ENCODE measurements around the gene ZHX3. TPM values are rescaled to one million over a fixed set of nuclear protein-coding genes. Genes with fewer than 3 reads are reported as not detected.
A peak's percentile ranks its signal among the peaks of the same experiment; 100 is the strongest.

Gene ZHX3
- total and polyA plus RNA-seq, 9 of the 15 experiments (the other 6 are each of a cell fraction or from before 2014, with no cell fraction given), result 0.80 to 14.6 (median 4.9) TPM

DNA sequence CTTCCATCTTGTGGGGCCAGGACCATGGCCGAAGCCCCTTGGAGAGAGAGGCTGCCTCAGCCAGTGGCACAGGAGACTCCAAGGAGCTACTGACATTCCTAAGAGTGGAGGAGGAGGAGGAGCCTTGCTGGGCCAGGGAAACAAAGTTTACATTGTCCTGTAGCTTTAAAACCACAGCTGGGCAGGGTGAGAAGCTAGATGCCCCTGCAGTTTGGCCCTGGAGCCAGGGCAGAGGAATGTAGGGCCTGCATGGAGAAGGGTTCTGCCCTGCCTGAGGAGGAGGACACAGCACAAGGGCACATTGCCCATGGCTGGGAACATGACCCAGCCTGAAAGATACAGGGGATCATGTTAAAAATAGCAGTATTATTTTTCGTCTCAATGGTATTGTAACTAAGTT, 142.7 kb downstream of the ZHX3 start:
- no peak for DNase-seq (ENCODE audit: extremely low read depth in 1 of 4, low spot score in 3 of 4)
- ATAC-seq, result no peak
- H3K9me3 ChIP-seq (replicated peaks; ENCODE audit: control insufficient read depth, insufficient read depth, low read depth, low read length), result no peaks in the 10 kb centered on the region
- POLR2A ChIA-PET, result no interaction called here
- no peak for TF ChIP-seq CCAR2 (IDR thresholded peaks at IDR 0.05; ENCODE audit: low read depth, low read length)
- no peak for TF ChIP-seq FOXK2 (conservative IDR thresholded peaks at IDR 0.05 in 1 of 2, IDR thresholded peaks at IDR 0.05 in 1 of 2; ENCODE audit: low read depth in 2 of 2)
- no peak for TF ChIP-seq SAP30 (IDR thresholded peaks at IDR 0.05; ENCODE audit: borderline replicate concordance, insufficient read depth, low read depth, low read length, poor library complexity, severe bottlenecking)
- no peak for TF ChIP-seq RBM22 (IDR thresholded peaks at IDR 0.05; ENCODE audit: low read depth, low read length, poor library complexity, severe bottlenecking)
- TF ChIP-seq ZC3H4 (CRISPR knock-in tag; IDR thresholded peaks at IDR 0.05; ENCODE audit: borderline replicate concordance), result no peak
- no peak for TF ChIP-seq NFYB (IDR thresholded peaks at IDR 0.05; ENCODE audit: extremely low read depth, insufficient read length)
- TF ChIP-seq SREBF1 (IDR thresholded peaks at IDR 0.05; ENCODE audit: borderline replicate concordance, low read depth, low read length), result no peak
- TF ChIP-seq, protein P1, sequence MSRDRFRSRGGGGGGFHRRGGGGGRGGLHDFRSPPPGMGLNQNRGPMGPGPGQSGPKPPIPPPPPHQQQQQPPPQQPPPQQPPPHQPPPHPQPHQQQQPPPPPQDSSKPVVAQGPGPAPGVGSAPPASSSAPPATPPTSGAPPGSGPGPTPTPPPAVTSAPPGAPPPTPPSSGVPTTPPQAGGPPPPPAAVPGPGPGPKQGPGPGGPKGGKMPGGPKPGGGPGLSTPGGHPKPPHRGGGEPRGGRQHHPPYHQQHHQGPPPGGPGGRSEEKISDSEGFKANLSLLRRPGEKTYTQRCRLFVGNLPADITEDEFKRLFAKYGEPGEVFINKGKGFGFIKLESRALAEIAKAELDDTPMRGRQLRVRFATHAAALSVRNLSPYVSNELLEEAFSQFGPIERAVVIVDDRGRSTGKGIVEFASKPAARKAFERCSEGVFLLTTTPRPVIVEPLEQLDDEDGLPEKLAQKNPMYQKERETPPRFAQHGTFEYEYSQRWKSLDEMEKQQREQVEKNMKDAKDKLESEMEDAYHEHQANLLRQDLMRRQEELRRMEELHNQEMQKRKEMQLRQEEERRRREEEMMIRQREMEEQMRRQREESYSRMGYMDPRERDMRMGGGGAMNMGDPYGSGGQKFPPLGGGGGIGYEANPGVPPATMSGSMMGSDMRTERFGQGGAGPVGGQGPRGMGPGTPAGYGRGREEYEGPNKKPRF (IDR thresholded peaks at IDR 0.05; ENCODE audit: low read depth, low read length), result no peak
- BruUV-seq (replicated peaks), result TSS peak; percentile 45
- no peak overlapping the region for H3K4me3 ChIP-seq
- in situ Hi-C loops (cut with MboI), result loop anchor here (5.0 kb wide), 1 partner anchor 168 kb away; the partner anchor contains the start of gene LPIN3
- CTCF ChIA-PET (ENCODE audit: low intra/inter-chr PET ratio), result interaction anchor here (0.5 to 3.0 kb wide), 2 partner anchors 41 to 165 kb away, joined by 4 to 50 read pairs; partner anchors contain the start of gene LPIN3
- H4K20me1 ChIP-seq (replicated peaks; ENCODE audit: control insufficient read depth, insufficient read depth, low read length), result peaks cover 12% of the 10 kb centered on the region; the same call in 1 of the 2 replicates
- no peak overlapping the region for H3K27ac ChIP-seq (ENCODE audit: extremely low read depth, low read depth, low read length)
- no peak overlapping the region for H2AFZ ChIP-seq (ENCODE audit: low read depth, low read length)
- no peaks in the 10 kb centered on the region for H3K79me2 ChIP-seq (ENCODE audit: control insufficient read depth, insufficient read depth, low read length)
- intact Hi-C loops (cut with micrococcal nuclease), result no loop called here
- no peak for FAIRE-seq
- no peaks in the 10 kb centered on the region for H3K27me3 ChIP-seq (ENCODE audit: control insufficient read depth in 2 of 2, insufficient read depth in 2 of 2, low read length in 2 of 2)
- H3K9ac ChIP-seq (ENCODE audit: insufficient read depth in 1 of 2, low read depth in 2 of 2, low read length in 2 of 2), result no peak overlapping the region
- H3K9me1 ChIP-seq (ENCODE audit: control insufficient read depth, insufficient read depth, low read length), result no peaks in the 10 kb centered on the region
- H3K4me1 ChIP-seq (replicated peaks in 1 of 2; ENCODE audit: control insufficient read depth in 2 of 2, insufficient read depth in 2 of 2, low read length in 2 of 2), result no peaks in the 10 kb centered on the region
- H3K36me3 ChIP-seq (ENCODE audit: control insufficient read depth, insufficient read depth, low read length), result peaks cover 64% of the 10 kb centered on the region; the same call in 2 of the 3 replicates
- 61% methylated on average over 2 of the region's 2 CpGs for WGBS (ENCODE audit: insufficient coverage, low coverage, missing lambda C conversion rate)
- no peak overlapping the region for H3K4me2 ChIP-seq (ENCODE audit: insufficient read depth, low read length)
